Thoracic aorta (tissue), 2 donors: ENCODE data around the gene HEATR1. TPM values are rescaled to one million over a fixed set of nuclear protein-coding genes. Genes with fewer than 3 reads are reported as not detected.
"Not testable (repeated sequence)": the region's sequence is repeated elsewhere in the genome, so short reads cannot be mapped to it uniquely, and the experiment has no call there.

Experiments used
- ATAC-seq: fragments of 150-250 bp; one replicate; pipeline ENCODE4 v1.8.0; 2017; ENCODE audit warnings: low read depth; ENCODE audit not compliant: insufficient number of reproducible peaks, low FRiP score
- DNase-seq: peaks from one replicate; pipeline ENCODE4 v3.0.0-alpha.2; 2020; ENCODE audit warnings: low spot score
- H3K27ac ChIP-seq, 2 donors: fragments of 200-600 bp; sonication (generic); 1 replicate in 1 of 2; 2 replicates in 1 of 2; pipeline ENCODE4 v1.5.1; 2016; ENCODE audit warnings: mild to moderate bottlenecking in 2 of 2, moderate library complexity in 2 of 2
- H3K27me3 ChIP-seq: fragments of 200-600 bp; sonication (generic); replicated peaks from 2 replicates; pipeline ENCODE4 v1.6.0; 2016; ENCODE audit warnings: mild to moderate bottlenecking; ENCODE audit not compliant: insufficient read depth
- H3K36me3 ChIP-seq: fragments of 200-600 bp; sonication (generic); one replicate; pipeline ENCODE4 v1.5.1; 2016
- H3K4me1 ChIP-seq, 2 donors: fragments of 200-600 bp; sonication (generic); 1 replicate in 1 of 2; 2 replicates in 1 of 2; pipeline versions ENCODE4 v1.5.1 to v1.6.0; 2016; ENCODE audit warnings: low read depth in 2 of 2, mild to moderate bottlenecking in 1 of 2; ENCODE audit not compliant: control insufficient read depth in 1 of 2
- H3K4me3 ChIP-seq: fragments of 200-600 bp; sonication (generic); 2 replicates; pipeline ENCODE4 v1.5.1; 2016; ENCODE audit warnings: mild to moderate bottlenecking
- H3K9me3 ChIP-seq: fragments of 200-600 bp; sonication (generic); 2 replicates; pipeline ENCODE4 v1.5.1; 2016
- CTCF ChIP-seq: fragments of 200-600 bp; sonication (generic); IDR thresholded peaks from one replicate; pipeline ENCODE4 v1.5.1; 2019; ENCODE audit warnings: antibody characterized with exemption
- total RNA-seq, 2 donors: library from RNA; depleted of rRNA; stranded (reverse); fragments of >200 nt; gene quantifications; one replicate each; pipeline versions ENCODE4 v1.1.0 to v1.2.3, GENCODE V29; 2016

Gene HEATR1
- total RNA-seq, 2 donors from 2014 or later, result 15.6 to 43.5 TPM

- TF ChIP-seq CTCF, result no peak
- H3K4me3 ChIP-seq, result no peak overlapping the region
- ATAC-seq (no peak), DNase-seq (no peak)
- H3K27ac ChIP-seq, result no peak overlapping the region
- no peaks in the 10 kb centered on the region for H3K27me3 ChIP-seq
- H3K4me1 ChIP-seq, result no peaks in the 10 kb centered on the region
- H3K36me3 ChIP-seq, result peaks cover 40% of the 10 kb centered on the region
- no peaks in the 10 kb centered on the region for H3K9me3 ChIP-seq
These were observed 25.7 kb downstream of the HEATR1 start for GRCh38 chr1:236578661-236579060.

- DNase-seq, H3K4me3 ChIP-seq, H3K27me3 ChIP-seq, ATAC-seq, H3K4me1 ChIP-seq, H3K27ac ChIP-seq, H3K9me3 ChIP-seq: not testable (repeated sequence)
- H3K36me3 ChIP-seq, result peaks cover 35% of the 10 kb centered on the region
These were observed 27.3 kb downstream of the HEATR1 start for GRCh38 chr1:236577041-236577440.

- no peak overlapping the region for H3K4me3 ChIP-seq
- H3K4me1 ChIP-seq, result no peaks in the 10 kb centered on the region
- no peaks in the 10 kb centered on the region for H3K9me3 ChIP-seq
- H3K27ac ChIP-seq, result no peak overlapping the region
- ATAC-seq (no peak), DNase-seq (no peak)
- H3K36me3 ChIP-seq, result peaks cover 35% of the 10 kb centered on the region
- TF ChIP-seq CTCF, result no peak
- H3K27me3 ChIP-seq, result no peaks in the 10 kb centered on the region
These were observed 28.3 kb downstream of the HEATR1 start for GRCh38 chr1:236576004-236576403.

GRCh38 chr1:236575523-236575922 is 28.8 kb downstream of the HEATR1 start:
- Histone ChIP-seq H3K27me3 (no peaks in the 10 kb centered on the region), H3K36me3 (peaks cover 34% of the 10 kb centered on the region), H3K9me3 (no peaks in the 10 kb centered on the region), H3K27ac (no peak overlapping the region), H3K4me3 (no peak overlapping the region), H3K4me1 (no peaks in the 10 kb centered on the region)
- ATAC-seq (no peak), DNase-seq (no peak)
- no peak for TF ChIP-seq CTCF

GRCh38 chr1:236568285-236568894 is 35.9 kb downstream of the HEATR1 start:
- ATAC-seq (no peak), DNase-seq (no peak)
- Histone ChIP-seq H3K9me3 (no peaks in the 10 kb centered on the region), H3K27me3 (no peaks in the 10 kb centered on the region), H3K27ac (no peak overlapping the region), H3K36me3 (peaks cover 56% of the 10 kb centered on the region), H3K4me3 (no peak overlapping the region), H3K4me1 (no peaks in the 10 kb centered on the region)
- no peak for TF ChIP-seq CTCF

GRCh38 chr1:236565530-236565929 is 38.8 kb downstream of the HEATR1 start:
- Histone ChIP-seq H3K27ac (no peak overlapping the region), H3K9me3 (no peaks in the 10 kb centered on the region), H3K36me3 (peaks cover 44% of the 10 kb centered on the region), H3K4me1 (no peaks in the 10 kb centered on the region), H3K4me3 (no peak overlapping the region), H3K27me3 (no peaks in the 10 kb centered on the region)
- DNase-seq, result no peak
- ATAC-seq, result no peak
- no peak for TF ChIP-seq CTCF
